Lower leg skin (tissue), 3 donors: ENCODE results near the gene LMTK3.

Experiments
- CTCF ChIP-seq, 3 donors: fragments of 450-650 bp; IDR thresholded peaks; one replicate each; pipeline ENCODE4 v1.5.1; 2016; ENCODE audit warnings: antibody characterized with exemption in 3 of 3, mild to moderate bottlenecking in 3 of 3, moderate library complexity in 2 of 3
- POLR2A ChIP-seq, 2 donors: fragments of 450-650 bp; IDR thresholded peaks; one replicate each; pipeline ENCODE4 v1.6.1; 2016 to 2017; ENCODE audit warnings: antibody characterized with exemption in 2 of 2, mild to moderate bottlenecking in 1 of 2, moderate library complexity in 1 of 2

- TF ChIP-seq CTCF (IDR thresholded peaks at IDR 0.05), result no peak
- no peak for TF ChIP-seq POLR2A (IDR thresholded peaks at IDR 0.05)
These were observed 6.6 kb upstream of the LMTK3 start for GRCh38 chr19:48518207-48518606.
